NCI-H446 treated with DMSO at 0.1 percent for 48 hours (cell line): ENCODE measurements around the gene USPL1.
"Not testable (repeated sequence)": the region's sequence is repeated elsewhere in the genome, so short reads cannot be mapped to it uniquely, and the experiment has no call there.

Experiments
- DNase-seq: peaks from one replicate; lab custom pipeline; 2025; lab: John Stamatoyannopoulos, UW

USPL1 gene

GRCh38 chr13:30615866-30616541 is 1.7 kb upstream of the USPL1 start:
- DNase-seq, result no peak

DNA sequence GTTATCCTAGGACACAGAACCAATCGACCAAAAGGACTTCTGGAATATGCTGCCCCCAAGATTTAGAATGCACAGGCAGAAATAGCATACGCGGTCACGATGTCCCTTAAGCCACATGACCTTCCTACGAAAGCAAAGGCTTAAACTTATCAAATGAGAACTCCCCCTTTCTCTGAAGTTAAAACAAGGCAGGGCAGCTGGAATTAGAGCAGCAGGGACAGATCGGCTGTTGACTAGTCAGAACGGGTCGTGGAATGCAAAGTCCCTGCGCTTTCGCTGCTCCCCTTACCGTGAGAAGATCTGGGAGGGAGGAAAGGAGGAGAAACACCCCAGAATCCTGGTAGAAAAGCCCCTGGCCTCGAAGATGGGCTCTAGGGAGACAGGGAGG is 799 bp upstream of the USPL1 start:
- peak; percentile 66 for DNase-seq

GRCh38 chr13:30618186-30618929 is 638 bp downstream of the USPL1 start:
- DNase-seq, result no peak

DNA sequence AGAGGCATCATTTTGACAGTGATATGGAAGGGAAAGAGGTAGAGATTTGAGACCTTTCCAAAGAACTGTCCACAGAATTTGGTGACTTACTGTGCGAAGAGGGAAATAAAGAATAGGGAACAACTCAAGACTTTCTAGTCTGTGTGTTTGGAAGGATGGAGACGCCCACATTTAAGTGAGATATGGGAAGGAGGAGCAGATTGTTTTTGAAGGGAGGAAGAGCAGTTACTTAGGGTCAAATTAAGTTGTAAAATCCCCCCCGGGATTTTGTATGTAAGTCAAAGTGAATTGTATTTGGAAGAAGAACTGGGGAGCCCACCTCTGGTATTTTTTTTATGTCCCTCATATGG is 1.2 kb downstream of the USPL1 start:
- DNase-seq, result no peak

DNA sequence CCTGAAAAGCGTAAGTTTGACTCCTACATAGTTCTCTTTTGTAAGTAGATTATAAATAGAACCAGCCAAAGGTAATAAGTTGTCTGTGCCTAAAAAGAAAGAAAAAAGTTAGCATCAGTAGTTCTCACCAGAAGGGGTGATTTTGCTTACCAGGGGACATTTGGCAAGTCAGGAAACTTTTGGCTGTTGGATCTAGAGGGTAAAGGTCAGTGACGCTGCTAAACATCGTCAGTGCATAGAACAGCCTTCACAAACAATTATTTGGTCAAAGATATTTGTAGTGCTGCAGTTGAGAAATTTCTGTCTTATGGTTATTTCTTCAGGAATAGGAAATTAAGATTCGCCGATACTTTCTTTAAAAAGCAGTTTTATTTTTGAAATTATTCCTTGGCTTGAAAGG is 2.0 kb downstream of the USPL1 start:
- DNase-seq, result no peak

- DNase-seq, result no peak
These were observed 3.2 kb downstream of the USPL1 start for GRCh38 chr13:30620941-30621340.

- no peak for DNase-seq
These were observed 4.8 kb downstream of the USPL1 start for GRCh38 chr13:30622551-30622950.

DNA sequence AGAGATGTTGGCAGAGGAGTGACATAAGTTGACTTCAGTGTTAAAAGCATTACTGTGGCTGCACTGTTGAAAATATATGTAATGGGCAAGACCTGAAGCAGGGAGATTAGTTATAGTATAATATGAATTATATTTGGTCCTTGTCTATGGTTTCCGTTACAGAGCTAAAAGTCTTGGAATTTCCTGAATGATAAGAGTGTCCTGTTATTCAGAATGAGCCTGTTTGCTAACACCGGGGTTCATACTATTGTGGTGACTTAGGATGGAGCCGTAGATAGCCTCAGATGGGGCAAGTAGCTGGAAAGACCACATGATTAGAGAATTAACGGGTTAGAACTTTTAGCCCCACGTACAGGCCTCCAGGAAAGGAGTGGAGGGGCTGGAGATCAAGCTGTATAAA is 5.7 kb downstream of the USPL1 start:
- DNase-seq, result no peak

DNA sequence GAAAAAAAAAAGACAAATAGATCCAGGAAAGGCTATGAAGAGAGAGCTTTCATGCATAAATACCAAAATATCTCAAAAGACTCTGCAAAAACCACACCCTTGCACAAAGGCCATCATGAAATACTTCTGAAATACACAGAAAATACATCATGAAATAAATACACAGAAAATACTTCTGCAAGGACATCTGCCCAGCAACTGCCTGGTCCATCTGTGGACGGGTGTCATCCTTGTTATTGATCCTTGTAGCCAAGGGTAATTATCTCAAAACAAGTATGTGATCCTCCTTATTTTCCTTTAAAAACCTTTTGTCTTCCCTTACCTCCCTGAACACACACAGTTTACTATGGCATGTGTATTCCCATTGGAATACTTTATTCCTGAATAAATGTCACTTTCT is 6.9 kb downstream of the USPL1 start:
- no peak for DNase-seq

GRCh38 chr13:30629527-30629926 is 11.8 kb downstream of the USPL1 start:
- DNase-seq, result no peak

GRCh38 chr13:30633861-30634260 is 16.1 kb downstream of the USPL1 start:
- DNase-seq, result no peak

GRCh38 chr13:30634838-30635237 is 17.1 kb downstream of the USPL1 start:
- no peak for DNase-seq

DNA sequence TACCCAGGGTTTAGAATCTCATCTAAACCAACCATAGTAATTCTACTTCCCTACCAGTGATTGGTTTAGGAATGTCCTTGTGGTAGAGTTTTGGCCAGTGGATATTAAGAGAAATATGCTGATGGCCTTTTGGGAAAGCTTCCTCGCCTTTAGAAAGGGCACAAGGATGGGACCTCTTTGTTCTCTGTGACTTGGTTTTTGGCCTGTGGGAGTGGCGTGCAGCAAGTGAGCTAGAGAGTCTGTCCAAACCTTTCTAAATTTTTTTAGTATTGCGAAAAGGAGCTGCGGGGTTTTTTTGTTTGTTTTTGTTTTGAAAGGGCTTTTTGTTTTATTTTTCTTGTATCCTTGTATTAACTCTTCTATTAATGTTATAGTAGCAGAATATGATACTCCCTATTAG is 20.6 kb downstream of the USPL1 start:
- DNase-seq, result no peak

- DNase-seq, result no peak
These were observed 22.0 kb downstream of the USPL1 start for GRCh38 chr13:30639671-30640070.

DNA sequence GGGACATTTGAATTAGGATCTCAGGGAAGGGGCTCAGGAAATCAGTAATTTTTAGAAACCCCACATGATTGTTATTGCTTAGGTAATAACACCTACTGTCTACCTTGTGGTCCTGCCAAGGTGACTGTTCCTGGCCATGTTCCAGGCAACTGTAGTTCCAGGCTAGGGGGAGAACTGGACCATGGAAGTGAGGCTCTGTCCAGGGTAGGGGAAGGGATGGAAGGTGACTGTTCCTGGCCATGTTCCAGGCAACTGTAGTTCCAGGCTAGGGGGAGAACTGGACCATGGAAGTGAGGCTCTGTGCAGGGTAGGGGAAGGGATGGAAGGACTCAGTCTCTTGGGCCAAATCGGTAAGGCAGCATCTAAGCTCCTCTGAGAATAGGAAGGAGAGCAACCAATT is 23.5 kb downstream of the USPL1 start:
- not testable (repeated sequence) for DNase-seq

GRCh38 chr13:30645629-30646028 is 27.9 kb downstream of the USPL1 start:
- DNase-seq, result no peak

- no peak for DNase-seq
These were observed 29.7 kb downstream of the USPL1 start for GRCh38 chr13:30647420-30647819.

- no peak for DNase-seq
These were observed 30.3 kb downstream of the USPL1 start for GRCh38 chr13:30647824-30648521.

DNA sequence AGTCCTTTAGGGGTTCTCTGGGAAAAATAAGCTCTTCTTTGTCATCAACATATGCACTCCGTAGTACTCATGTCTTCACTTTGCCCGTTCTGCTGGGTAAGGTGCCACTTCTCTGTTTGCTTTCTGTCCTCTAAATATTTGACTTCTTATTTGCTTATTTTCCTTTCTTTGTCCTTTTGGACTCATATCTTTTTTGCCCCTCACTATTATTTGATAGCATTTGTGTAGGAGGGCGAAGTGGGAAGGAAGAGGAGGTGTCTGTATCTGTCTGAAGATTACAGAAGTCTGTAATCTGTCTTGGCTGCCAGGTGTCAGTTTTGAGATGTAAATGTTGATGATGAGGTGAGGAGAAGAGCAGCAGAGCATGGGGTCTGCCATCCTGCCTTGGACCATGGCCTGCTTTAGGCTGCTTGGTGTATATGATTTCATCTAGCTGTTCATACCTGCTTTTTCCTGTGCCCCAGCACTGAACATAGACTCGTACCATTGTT is 30.8 kb downstream of the USPL1 start:
- no peak for DNase-seq

DNA sequence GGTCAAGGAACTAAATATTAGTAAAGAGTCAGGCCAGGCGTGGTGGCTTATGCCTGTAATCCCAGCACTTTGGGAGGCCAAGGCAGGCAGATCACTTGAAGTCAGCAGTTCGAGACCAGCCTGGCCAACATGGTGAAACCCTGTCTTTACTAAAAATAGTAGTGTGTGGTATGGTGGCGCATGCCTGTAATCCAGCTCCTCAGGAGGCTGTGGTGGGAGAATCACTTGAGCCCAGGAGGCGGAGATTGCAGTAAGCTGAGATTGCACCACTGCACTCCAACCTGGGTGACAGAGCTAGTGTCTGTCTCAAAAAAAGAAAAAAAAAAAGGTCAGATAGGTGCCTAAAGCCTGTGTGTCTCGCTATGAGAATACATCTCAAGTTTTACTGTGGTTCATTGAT is 33.9 kb downstream of the USPL1 start:
- not testable (repeated sequence) for DNase-seq

GRCh38 chr13:30652746-30653386 is 35.1 kb downstream of the USPL1 start:
- no peak for DNase-seq

GRCh38 chr13:30654430-30654829 is 36.7 kb downstream of the USPL1 start:
- no peak for DNase-seq

- no peak for DNase-seq
These were observed 38.5 kb downstream of the USPL1 start for GRCh38 chr13:30656178-30656577.
